Peyer's patch (tissue), 4 donors: ENCODE data around the gene PRDM4. TPM values are rescaled to one million over a fixed set of nuclear protein-coding genes. Genes with fewer than 3 reads are reported as not detected.

Experiments used
- DNase-seq, 3 donors: peaks; one replicate each; pipeline ENCODE4 v3.0.0-alpha.2; 2017 to 2019
- H3K27ac ChIP-seq, 4 donors: fragments of 200-600 bp; sonication (generic); one replicate each; pipeline ENCODE4 v1.5.1; 2016 to 2019
- H3K27me3 ChIP-seq, 2 donors: fragments of 200-600 bp; sonication (generic); one replicate each; pipeline ENCODE4 v1.5.1; 2019
- H3K36me3 ChIP-seq, 3 donors: fragments of 200-600 bp; sonication (generic); one replicate each; pipeline ENCODE4 v1.5.1; 2016 to 2019
- H3K4me1 ChIP-seq, 4 donors: fragments of 200-600 bp; sonication (generic); one replicate each; pipeline ENCODE4 v1.5.1; 2016 to 2019
- H3K4me3 ChIP-seq, 4 donors: fragments of 200-600 bp; sonication (generic); 1 replicate in 3 of 4; 2 replicates in 1 of 4; pipeline ENCODE4 v1.5.1; 2016 to 2019; ENCODE audit warnings: mild to moderate bottlenecking in 1 of 4
- H3K9me3 ChIP-seq, 4 donors: fragments of 200-600 bp; sonication (generic); one replicate each; pipeline ENCODE4 v1.5.1; 2016 to 2019; ENCODE audit warnings: mild to moderate bottlenecking in 1 of 4
- POLR2A ChIP-seq, 2 donors: fragments of 450-650 bp; IDR thresholded peaks; one replicate each; pipeline ENCODE4 v1.5.1; 2017; ENCODE audit warnings: antibody characterized with exemption in 2 of 2, mild to moderate bottlenecking in 2 of 2, moderate library complexity in 2 of 2
- total RNA-seq, 4 donors: library from RNA; depleted of rRNA; stranded (reverse); fragments of >200 nt; gene quantifications; one replicate each; pipeline ENCODE4 v1.1.0, GENCODE V29; 2016
- TF ChIP-seq, protein P1 (sequence below), 6 experiments: fragments of 450-650 bp in 4 of 6; fragments of 200-600 bp in 2 of 6; sonication (generic) in 1 of 6; IDR thresholded peaks; one replicate each; pipeline ENCODE4 v1.5.1; 2017 to 2019; ENCODE audit warnings: antibody characterized with exemption in 6 of 6, mild to moderate bottlenecking in 3 of 6, moderate library complexity in 1 of 6

PRDM4 gene
- total RNA-seq, 4 donors from 2014 or later, result 25.6 to 67.6 (median 52.9) TPM

DNA sequence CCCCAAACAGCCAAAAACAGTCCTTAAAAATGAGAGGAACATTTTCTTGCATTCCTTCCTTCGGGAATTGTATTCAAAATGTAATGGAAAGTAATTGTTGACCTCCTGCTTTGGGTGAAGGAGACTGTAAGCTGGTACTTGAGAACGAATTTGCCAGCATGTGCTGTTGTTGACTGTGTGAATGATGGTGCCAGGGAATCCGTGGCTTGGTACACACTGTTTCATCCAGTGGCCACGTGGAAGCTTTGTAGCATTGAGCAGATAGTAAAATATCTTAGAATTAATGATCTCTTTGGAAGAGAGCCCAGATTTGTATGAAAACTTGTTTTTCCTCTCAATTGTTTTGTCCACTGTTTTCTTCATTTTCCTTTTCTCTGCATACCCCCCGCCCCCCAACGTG, 15.2 kb upstream of the PRDM4 start:
- H3K36me3 ChIP-seq, result no peaks in the 10 kb centered on the region
- no peak overlapping the region for H3K27ac ChIP-seq
- no peaks in the 10 kb centered on the region for H3K9me3 ChIP-seq
- no peak for TF ChIP-seq POLR2A (IDR thresholded peaks at IDR 0.05)
- TF ChIP-seq, protein P1, sequence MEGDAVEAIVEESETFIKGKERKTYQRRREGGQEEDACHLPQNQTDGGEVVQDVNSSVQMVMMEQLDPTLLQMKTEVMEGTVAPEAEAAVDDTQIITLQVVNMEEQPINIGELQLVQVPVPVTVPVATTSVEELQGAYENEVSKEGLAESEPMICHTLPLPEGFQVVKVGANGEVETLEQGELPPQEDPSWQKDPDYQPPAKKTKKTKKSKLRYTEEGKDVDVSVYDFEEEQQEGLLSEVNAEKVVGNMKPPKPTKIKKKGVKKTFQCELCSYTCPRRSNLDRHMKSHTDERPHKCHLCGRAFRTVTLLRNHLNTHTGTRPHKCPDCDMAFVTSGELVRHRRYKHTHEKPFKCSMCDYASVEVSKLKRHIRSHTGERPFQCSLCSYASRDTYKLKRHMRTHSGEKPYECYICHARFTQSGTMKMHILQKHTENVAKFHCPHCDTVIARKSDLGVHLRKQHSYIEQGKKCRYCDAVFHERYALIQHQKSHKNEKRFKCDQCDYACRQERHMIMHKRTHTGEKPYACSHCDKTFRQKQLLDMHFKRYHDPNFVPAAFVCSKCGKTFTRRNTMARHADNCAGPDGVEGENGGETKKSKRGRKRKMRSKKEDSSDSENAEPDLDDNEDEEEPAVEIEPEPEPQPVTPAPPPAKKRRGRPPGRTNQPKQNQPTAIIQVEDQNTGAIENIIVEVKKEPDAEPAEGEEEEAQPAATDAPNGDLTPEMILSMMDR (IDR thresholded peaks at IDR 0.05), result no peak
- H3K4me1 ChIP-seq, result peaks cover 0 to 11% (median 8%) of the 10 kb centered on the region in 4 donors
- peaks cover 0 to 14% of the 10 kb centered on the region in 2 donors for H3K27me3 ChIP-seq
- DNase-seq, result no peak
- no peak overlapping the region for H3K4me3 ChIP-seq

DNA sequence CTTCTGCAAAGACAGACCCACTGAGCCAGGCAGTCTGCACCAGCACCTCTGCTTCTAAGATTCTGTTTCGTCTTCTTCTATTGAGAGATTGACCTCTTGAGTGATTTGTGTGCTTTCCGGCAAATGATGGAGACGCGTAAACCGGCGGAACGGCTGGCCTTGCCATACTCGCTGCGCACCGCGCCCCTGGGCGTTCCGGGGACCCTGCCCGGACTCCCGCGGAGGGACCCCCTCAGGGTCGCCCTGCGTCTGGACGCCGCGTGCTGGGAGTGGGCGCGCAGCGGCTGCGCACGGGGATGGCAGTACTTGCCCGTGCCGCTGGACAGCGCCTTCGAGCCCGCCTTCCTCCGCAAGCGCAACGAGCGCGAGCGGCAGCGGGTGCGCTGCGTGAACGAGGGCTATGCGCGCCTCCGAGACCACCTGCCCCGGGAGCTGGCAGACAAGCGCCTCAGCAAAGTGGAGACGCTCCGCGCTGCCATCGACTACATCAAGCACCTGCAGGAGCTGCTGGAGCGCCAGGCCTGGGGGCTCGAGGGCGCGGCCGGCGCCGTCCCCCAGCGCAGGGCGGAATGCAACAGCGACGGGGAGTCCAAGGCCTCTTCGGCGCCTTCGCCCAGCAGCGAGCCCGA, 14.3 kb upstream of the PRDM4 start:
- Histone ChIP-seq H3K36me3 (no peaks in the 10 kb centered on the region), H3K4me1 (peaks cover 0 to 8% (median 7%) of the 10 kb centered on the region in 4 donors), H3K4me3 (peak overlapping the region in 3 of 4 donors; percentile 25 to 32 (median 29)), H3K27me3 (peaks cover 0 to 14% of the 10 kb centered on the region in 2 donors), H3K9me3 (no peaks in the 10 kb centered on the region), H3K27ac (no peak overlapping the region)
- no peak for TF ChIP-seq POLR2A (IDR thresholded peaks at IDR 0.05)
- TF ChIP-seq, protein P1 (IDR thresholded peaks at IDR 0.05), result no peak
- no peak for DNase-seq

DNA sequence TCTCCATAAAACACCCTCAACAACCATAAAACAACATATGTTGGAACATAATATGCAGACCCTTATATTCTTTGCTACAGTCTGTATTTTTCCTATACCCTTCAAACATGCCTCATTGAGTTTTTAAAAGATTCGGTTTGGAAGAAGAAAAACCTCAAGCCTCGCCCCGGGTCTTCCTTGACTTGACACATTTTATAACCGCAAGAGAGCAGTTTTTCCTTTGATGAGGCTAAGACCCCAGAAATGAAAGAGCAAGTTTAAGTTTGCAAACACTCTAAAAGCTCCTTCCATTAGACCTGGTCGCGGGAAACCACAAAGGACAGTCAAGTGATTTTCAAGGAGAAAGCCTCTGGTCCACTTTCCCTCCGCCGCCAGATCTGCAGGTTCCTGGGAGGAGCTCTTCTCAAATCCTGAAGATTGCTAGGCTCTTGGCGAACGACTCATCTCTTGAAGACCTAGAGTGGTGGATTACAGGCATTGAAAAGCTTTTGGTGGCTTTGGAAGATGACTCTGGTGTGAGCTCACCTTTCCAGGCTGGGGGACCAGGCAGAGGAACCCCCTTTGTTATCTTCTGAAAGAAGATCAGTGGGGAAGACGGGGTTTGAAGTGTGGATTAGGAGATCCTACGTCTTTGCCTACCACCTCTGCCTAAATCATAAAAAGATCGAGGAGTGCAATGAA, 13.6 kb upstream of the PRDM4 start, which contains the start of gene ASCL4:
Gene ASCL4 (plus strand): TSS at position 356 of the 681 bp plus-strand sequence. CDS start 515 bp downstream, outside the sequence.
- Histone ChIP-seq H3K27me3 (peaks cover 0 to 14% of the 10 kb centered on the region in 2 donors), H3K27ac (no peak within 1 kb of the TSS), H3K9me3 (no peaks in the 10 kb centered on the region), H3K4me3 (peak within 1 kb of the TSS in 3 of 4 donors; percentile 25 to 32 (median 29)), H3K36me3 (no peaks in the 10 kb centered on the region), H3K4me1 (peaks cover 0 to 8% (median 7%) of the 10 kb centered on the region in 4 donors)
- no peak for TF ChIP-seq POLR2A (IDR thresholded peaks at IDR 0.05)
- TF ChIP-seq, protein P1 (IDR thresholded peaks at IDR 0.05), result no peak
- DNase-seq, result no peak

DNA sequence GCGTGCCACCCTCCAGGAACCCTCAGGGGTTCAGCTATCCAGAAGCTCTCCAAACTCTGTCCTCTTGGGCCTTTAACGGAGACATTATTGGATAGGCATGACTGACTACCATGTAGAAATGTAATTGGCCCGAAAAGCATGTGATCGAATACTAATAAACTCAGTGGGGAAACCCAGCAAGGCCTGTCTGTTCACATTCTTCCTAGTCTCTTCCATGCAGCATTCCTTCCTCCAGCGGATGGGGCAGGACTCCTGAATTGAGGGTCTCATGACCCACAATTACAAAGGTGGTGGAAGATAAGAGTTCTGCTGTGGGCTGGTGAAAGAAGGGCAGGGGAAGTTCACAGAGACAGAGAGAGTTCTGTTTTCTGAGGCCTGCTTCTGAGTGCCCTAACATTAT, 6.5 kb upstream of the PRDM4 start:
- DNase-seq, result no peak
- no peaks in the 10 kb centered on the region for H3K36me3 ChIP-seq

DNA sequence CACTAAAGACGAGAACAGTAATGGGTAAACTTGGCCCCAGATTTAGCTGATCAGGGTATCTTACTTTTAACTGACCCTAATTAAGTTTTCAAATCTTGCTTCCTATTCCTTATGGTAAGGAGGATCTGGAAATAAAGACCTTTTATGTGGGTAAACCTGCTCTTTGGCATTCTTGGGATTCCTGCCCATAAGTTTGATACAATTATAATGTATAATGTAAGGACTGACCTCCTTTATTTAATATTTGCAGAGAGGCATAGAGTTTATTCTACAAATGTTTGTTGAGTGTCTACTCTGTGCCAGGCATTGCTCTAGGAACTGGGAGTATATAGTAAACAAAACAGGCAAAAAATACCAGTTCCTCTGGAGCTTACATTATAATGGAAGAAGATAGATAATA, 4.4 kb upstream of the PRDM4 start:
- H3K36me3 ChIP-seq, result no peaks in the 10 kb centered on the region
- TF ChIP-seq POLR2A (IDR thresholded peaks at IDR 0.05), result no peak
- TF ChIP-seq, protein P1 (IDR thresholded peaks at IDR 0.05), result no peak

More for the DNA sequence above, 6.5 kb upstream of the PRDM4 start:
- Histone ChIP-seq H3K27ac (no peak overlapping the region), H3K9me3 (no peaks in the 10 kb centered on the region), H3K4me1 (no peaks in the 10 kb centered on the region), H3K4me3 (no peak overlapping the region), H3K27me3 (no peaks in the 10 kb centered on the region)
- TF ChIP-seq, protein P1 (IDR thresholded peaks at IDR 0.05), result no peak
- no peak for TF ChIP-seq POLR2A (IDR thresholded peaks at IDR 0.05)

More for the DNA sequence above, 4.4 kb upstream of the PRDM4 start:
- Histone ChIP-seq H3K27me3 (no peaks in the 10 kb centered on the region), H3K27ac (no peak overlapping the region), H3K4me1 (peaks cover 0 to 7% (median 0%) of the 10 kb centered on the region in 4 donors), H3K4me3 (no peak overlapping the region), H3K9me3 (no peaks in the 10 kb centered on the region)
- no peak for DNase-seq
